GM19035 (cell line): ENCODE data around the gene ACTR10.
"Not testable (repeated sequence)": the region's sequence is repeated elsewhere in the genome, so short reads cannot be mapped to it uniquely, and the experiment has no call there.

Experiments used
- ATAC-seq: cut with Tn5 transposase; IDR thresholded peaks from one replicate; pipeline ENCODE4 v1.9.1; 2021; ENCODE audit not compliant: unreplicated experiment

ACTR10 gene

DNA sequence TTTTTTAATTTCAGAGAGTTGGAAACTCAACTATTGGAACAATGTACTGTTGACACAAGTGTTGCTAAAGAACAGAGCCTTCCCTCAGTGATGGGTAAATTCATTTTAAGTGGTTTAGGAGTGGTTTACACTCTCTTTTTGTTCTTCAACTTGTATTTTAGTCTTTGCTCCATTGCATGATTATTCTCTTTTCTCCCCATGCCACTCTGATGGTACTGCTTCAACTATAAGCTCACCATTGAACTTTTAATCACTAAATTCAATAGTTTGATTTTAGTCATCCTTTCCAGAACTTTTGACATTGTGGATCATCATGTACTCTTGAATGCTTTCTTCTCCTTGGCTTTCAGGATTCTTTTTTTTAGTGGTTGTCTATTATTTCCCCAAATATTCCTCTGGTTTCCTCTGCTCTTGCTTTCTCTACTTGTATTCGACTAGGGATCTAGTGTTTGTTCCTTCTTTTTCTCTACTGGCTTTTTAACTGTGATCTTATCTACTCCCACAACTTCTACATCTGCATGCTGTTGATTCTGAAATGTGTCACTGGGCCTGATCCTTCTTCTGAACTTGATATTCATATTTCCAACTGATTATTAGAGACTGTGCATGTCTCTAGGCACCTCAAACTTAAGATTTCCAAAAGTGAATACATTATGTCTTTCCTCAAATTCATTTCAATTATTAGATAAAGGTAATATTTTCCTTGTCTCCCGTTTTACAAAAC is 15.4 kb downstream of the ACTR10 start:
- no peak for ATAC-seq

DNA sequence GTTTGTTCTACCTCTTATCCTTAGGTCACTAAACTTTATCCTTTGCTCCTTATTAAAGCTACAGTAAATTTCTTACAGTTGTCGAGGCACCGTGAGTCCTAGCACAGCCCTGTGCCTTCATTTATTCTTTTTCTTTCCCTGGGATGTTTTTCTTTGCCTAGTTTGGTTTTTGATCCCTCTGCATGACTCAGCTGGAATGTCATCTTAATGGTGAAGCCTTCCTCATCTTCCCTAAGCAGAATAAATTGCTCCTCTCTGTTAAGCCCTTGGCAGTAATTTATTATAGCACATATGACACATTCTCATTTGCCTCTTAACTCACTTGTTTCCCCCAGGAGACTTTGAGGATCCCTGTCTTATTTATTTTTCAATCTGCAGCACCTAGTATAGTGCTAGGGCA is 16.6 kb downstream of the ACTR10 start:
- no peak for ATAC-seq

GRCh38 chr14:58227096-58227819 is 27.3 kb downstream of the ACTR10 start:
- no peak for ATAC-seq

- no peak for ATAC-seq
Observed at GRCh38 chr14:58238252-58239243, 38.6 kb downstream of the ACTR10 start.

DNA sequence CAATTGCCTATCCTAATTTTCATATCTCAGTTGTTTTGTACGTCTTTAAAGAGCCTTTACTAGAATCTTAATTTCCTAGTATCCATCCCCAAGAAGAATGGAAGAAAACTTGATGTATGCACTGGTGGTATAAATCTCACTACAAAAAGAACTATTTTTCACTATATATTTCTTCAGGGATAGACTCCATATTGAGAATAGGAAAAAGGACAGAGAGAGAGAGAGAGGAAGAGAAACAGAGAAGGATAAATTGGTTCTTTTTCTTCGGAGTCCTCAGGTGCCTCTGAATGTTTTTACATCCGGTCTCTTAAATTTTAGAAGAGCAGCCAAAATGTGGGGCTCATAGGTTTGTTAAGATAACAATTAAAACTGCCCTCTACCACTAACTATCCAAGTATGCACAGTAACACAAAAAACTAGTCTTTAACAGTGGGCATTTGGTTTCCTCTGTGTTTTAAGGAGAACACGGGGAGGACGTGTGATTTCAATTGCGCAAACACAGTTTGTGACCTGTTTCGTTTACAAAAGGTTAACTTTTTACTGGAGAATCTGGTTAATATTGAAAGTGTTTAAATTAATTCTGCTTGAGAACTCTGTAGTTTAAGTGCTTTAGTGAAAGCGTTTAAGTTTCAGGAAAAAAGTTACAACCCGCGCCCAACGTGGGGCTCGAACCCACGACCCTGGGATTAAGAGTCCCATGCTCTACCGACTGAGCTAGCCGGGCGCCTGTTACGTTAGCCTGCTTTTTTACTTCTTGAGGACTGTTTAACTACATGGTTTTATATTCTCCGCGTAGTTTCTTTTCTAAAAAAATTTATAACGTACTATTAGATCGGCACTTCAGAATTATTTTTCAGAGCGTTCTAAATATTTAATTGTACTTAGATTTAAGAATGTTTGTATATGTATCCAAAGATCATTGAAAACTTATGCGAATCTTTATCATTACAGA is 39.6 kb downstream of the ACTR10 start:
- no peak for ATAC-seq

GRCh38 chr14:58243790-58244555 is 44.0 kb downstream of the ACTR10 start:
- ATAC-seq: peak; percentile 41

- ATAC-seq: peak; percentile 91
Observed at GRCh38 chr14:58244556-58245387, 44.8 kb downstream of the ACTR10 start, which contains the start of gene PSMA3. Gene PSMA3 (plus strand): TSS chr14:58244843. CDS start chr14:58244921, 78 bp downstream.

DNA sequence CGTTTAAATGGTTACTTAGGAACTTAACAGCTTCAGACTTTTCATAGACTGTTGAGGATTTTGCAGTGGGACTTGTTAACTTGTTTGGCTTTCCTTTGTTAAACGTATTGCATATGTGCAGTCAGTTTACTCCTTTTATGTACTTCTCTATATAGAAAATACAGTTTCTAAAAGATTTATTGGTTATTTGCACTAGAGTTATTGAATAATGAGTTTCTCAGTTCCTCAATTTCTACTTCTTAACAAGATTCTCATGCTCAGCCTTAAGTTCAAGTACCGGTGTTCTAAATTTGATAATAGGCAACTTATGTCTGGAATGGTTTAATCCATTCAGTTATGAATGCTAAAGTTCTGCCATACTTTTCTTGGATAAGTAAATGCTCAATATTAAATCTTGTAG is 45.6 kb downstream of the ACTR10 start:
- ATAC-seq: no peak

- no peak for ATAC-seq
Observed at GRCh38 chr14:58249611-58250010, 49.7 kb downstream of the ACTR10 start.

DNA sequence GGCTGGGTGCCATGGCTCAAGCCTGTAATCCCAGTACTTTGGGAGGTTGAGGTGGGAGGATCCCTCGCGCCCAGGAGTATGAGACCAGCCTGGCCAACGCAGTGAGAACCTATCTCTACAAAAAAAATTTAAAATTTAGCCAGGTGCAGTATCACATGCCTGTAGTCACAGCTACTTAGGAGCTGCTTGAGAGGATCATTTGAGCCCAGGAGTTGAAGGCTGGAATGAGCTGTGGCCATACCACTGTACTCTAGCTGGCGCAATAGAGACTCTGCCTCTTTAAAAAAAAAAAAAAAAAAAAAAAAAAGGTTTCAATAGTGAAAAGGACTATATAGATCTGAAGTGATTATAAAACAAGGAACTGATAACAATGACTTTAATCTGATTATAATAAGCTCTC is 58.2 kb downstream of the ACTR10 start:
- ATAC-seq: no peak

DNA sequence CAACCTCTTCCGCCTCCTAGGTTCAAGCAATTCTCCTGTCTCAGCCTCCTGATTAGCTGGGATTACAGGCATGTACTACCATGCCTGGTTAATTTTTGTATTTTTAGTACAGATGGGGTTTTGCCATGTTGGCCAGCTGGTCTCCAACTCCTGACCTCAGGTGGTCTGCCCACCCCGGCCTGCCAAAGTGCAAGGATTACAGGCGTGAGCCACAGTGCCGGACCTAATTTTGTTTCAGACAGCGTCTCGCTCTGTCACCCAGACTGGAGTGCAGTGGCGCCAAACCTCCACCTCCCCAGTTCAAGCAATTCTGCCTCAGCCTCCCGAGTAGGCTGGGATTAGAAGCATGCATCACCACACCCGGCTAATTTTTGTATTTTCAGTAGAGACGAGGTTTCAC is 62.1 kb downstream of the ACTR10 start:
- not testable (repeated sequence) for ATAC-seq

DNA sequence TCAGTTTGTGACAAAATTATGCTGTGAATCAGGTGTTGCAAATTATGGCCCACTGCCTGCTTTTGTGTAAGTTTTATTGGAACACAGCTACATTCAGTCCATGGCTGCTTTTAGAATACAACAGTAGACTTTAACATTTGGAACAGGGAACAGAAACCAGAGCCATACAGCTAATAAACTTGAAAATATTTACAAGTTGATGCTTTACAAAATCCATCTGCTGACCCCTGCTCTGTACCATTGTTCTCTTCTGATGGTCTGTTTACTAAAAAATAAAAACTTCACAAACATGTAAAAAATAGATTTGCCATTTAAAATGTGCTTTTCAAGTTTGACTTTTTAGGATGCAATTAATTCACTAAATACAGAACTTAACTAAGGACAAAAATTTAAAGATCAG is 65.5 kb downstream of the ACTR10 start:
- ATAC-seq: no peak

GRCh38 chr14:58270628-58271027 is 70.7 kb downstream of the ACTR10 start:
- ATAC-seq: no peak

DNA sequence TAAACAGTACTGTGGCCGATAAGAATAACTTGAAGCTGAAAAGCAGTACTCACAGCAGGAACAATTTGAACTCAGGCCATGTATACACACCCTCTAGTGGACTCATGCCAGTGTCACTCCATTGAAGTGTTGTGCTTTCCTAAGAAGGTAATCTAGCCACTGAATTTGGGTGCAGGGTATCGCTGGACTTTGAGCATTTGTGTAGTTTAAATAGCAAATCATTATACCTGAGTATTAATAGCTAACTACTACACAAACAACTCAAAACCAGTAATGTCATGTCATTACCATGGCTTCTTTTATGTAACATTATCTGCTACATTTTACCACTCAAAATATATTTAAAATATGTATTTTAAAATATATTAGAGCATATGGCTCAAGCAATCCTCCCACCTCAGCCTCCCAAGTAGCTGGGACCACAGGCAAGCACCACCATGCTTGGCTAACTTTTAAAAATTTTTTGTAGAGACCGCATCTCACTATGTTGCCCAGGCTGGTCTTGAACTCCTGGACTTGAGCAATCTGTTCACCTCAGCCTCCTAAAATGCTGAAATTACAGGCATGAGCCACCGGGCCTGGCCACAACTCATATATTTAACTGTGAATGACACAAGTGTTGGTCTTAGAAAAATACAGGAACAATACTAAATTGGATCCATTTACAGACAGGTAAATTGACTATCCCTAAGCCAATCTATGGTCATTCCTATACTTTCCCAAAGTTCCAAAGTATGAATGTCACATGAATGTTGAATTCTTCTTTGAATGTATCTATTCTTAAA is 72.8 kb downstream of the ACTR10 start:
- no peak for ATAC-seq

DNA sequence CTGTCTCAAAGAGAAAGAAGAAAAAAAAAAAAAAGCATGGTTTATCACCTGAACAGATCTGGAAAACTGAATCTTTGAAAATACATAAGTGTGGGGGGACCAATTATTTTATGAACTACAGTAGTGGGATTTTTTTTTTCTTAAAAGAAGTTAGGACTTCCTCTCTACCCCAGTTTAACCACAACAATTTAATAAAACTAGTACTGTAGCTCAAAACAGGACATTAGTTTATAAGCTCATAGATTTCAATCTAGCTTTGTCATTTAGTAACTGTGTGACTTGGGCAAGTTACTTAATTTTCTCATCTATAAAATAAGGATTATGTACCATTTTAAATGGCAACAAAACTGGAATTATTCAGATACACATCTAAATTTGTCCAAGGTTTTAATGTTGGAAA is 74.9 kb downstream of the ACTR10 start:
- no peak for ATAC-seq

- ATAC-seq: no peak
Observed at GRCh38 chr14:58275527-58276190, 75.7 kb downstream of the ACTR10 start.

DNA sequence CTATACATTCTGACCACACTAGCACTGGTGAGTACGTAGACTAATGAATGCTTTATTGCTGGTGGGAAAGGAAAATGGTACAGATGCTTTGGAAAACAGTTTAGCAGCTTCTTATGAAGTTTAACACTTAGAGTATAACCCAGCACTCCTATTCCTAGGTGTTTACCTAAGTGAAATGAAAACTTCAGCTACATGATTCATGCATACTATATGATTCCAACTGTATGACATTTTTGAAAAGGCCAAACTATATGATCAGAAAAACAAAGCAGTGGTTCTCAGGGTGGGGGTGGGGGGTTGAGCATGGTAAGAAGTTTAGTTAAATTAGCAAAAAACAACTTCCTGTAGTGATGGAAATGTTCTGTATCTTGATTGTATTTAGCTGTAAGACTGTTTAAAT is 76.3 kb downstream of the ACTR10 start:
- ATAC-seq: no peak
